K562 (cell line): ENCODE measurements around the gene SHF. TPM values are rescaled to one million over a fixed set of nuclear protein-coding genes. Genes with fewer than 3 reads are reported as not detected.

ENCODE experiments used
- CBFA2T3 ChIP-seq: fragments of 450-650 bp; IDR thresholded peaks from 2 replicates; pipeline ENCODE4 v1.6.1; 2017
- MAX ChIP-seq: sonication (generic); formaldehyde crosslinking; IDR thresholded peaks from 2 replicates; pipeline ENCODE4 v1.9.0; 2022; ENCODE audit warnings: mild to moderate bottlenecking, missing genetic modification reagents
- MGA ChIP-seq: fragments of 450-650 bp; IDR thresholded peaks from 2 replicates; pipeline ENCODE4 v1.6.1; 2016; ENCODE audit warnings: mild to moderate bottlenecking, moderate library complexity
- MNT ChIP-seq, 2 experiments: fragments of 450-650 bp; conservative IDR thresholded peaks; 2 replicates each; pipeline ENCODE4 v1.6.1; 2017; ENCODE audit warnings: mild to moderate bottlenecking in 2 of 2, moderate library complexity in 2 of 2
- TAF1 ChIP-seq: IDR thresholded peaks from 2 replicates; pipeline ENCODE4 v1.6.1; 2011; ENCODE audit warnings: mild to moderate bottlenecking, low read length, moderate library complexity; ENCODE audit not compliant: insufficient read depth, control insufficient read depth, severe bottlenecking; ENCODE audit errors: extremely low read depth
- ZNF609 ChIP-seq: sonication (generic); formaldehyde crosslinking; IDR thresholded peaks from 2 replicates; pipeline ENCODE4 v1.8.1; 2023; ENCODE audit warnings: missing genetic modification reagents, mild to moderate bottlenecking, borderline replicate concordance
- polyA plus RNA-seq, 8 experiments: library from polyadenylated mRNA; depleted of rRNA in 4 of 8; stranded (reverse) in 5 of 8; unstranded in 3 of 8; fragments of >200 nt; fragmentation: Nextera tagmentation in 2 of 8; fragmentation: Illumina TruSeq in 1 of 8; extraction: Ambion mirVana in 2 of 8; extraction: Trizol in 1 of 8; gene quantifications; 2 replicates each; pipeline versions ENCODE4 v1.2.1 to v1.2.3, GENCODE V29; 2011 to 2014; ENCODE audit warnings: inconsistent platforms in 1 of 8, missing spikeins in 1 of 8
- total RNA-seq, 7 experiments: library from RNA; depleted of rRNA in 6 of 7; stranded (reverse); fragments of >200 nt in 6 of 7; fragmentation: Illumina TruSeq in 2 of 7; extraction: Trizol in 2 of 7; gene quantifications; 2 replicates each; pipeline versions ENCODE4 v1.2.1 to v1.2.3, GENCODE V29; 2011 to 2021; ENCODE audit warnings: low replicate concordance in 1 of 7

Gene SHF
- total and polyA plus RNA-seq, 9 of the 15 experiments (the other 6 are each of a cell fraction or from before 2014, with no cell fraction given) = 0.51 to 2.2 (median 0.85) TPM; not detected in 2

GRCh38 chr15:45187894-45188830 is at the start of gene SHF (continued):
- TF ChIP-seq ZNF609 (CRISPR knock-in tag) (peak; percentile 36; the same call in 1 of the 2 replicates), TAF1 (peak; percentile 75), MAX (CRISPR knock-in tag) (peak; percentile 84), MGA (peak; percentile 44), CBFA2T3 (peak; percentile 40; the same call in 1 of the 2 replicates), MNT (conservative IDR thresholded peaks at IDR 0.05) (0 out of 4 replicates have a peak, but pooled peaks of 1 of the 2 experiments have one; percentile 28)
